ENCODE data around the gene SRRM4. TPM values are rescaled to one million over a fixed set of nuclear protein-coding genes. Genes with fewer than 3 reads are reported as not detected.

The SRRM4 gene
- total RNA-seq, 2 donors from 2014 or later: 0.27 TPM; not detected in 1

DNA sequence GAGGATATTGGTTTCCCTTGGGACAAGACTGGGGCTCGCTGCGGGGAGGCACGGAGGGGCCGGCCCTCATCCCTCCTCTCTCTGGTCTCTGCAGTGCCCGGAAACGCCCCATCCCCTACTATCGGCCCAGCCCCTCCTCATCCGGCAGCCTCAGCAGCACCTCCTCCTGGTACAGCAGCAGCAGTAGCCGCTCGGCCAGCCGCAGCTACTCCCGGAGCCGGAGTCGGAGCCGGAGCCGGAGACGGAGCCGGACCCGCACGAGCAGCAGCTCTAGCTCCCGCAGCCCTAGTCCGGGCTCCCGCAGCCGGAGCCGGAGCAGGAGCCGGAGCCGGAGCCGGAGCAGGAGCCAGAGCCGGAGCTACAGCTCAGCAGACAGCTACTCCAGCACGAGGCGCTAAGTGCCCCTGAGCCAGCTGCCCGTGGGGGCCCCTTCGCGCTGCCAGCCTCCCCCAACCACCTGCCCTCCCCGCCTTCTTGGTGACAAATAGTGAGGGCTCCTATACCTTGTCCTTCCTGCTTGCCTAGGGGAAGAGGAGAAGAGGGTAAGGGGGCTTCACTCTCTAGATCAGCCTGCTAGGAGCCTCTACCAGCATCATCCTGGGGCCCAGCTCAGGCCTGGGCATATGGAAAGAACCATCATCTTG lies 175.2 kb downstream of the SRRM4 start:
- no peaks in the 10 kb centered on the region for H3K4me1 ChIP-seq
- no peak overlapping the region for H3K4me3 ChIP-seq
- H3K36me3 ChIP-seq: no peaks in the 10 kb centered on the region
- no peak for DNase-seq
- intact Hi-C loops (cut with DNase I): no loop called here
- H3K9ac ChIP-seq (ENCODE audit: low read depth in 2 of 2, low read length in 2 of 2): no peak overlapping the region
- H3K9me3 ChIP-seq: no peaks in the 10 kb centered on the region
- H3K27me3 ChIP-seq: no peaks in the 10 kb centered on the region
- TF ChIP-seq, protein P1, sequence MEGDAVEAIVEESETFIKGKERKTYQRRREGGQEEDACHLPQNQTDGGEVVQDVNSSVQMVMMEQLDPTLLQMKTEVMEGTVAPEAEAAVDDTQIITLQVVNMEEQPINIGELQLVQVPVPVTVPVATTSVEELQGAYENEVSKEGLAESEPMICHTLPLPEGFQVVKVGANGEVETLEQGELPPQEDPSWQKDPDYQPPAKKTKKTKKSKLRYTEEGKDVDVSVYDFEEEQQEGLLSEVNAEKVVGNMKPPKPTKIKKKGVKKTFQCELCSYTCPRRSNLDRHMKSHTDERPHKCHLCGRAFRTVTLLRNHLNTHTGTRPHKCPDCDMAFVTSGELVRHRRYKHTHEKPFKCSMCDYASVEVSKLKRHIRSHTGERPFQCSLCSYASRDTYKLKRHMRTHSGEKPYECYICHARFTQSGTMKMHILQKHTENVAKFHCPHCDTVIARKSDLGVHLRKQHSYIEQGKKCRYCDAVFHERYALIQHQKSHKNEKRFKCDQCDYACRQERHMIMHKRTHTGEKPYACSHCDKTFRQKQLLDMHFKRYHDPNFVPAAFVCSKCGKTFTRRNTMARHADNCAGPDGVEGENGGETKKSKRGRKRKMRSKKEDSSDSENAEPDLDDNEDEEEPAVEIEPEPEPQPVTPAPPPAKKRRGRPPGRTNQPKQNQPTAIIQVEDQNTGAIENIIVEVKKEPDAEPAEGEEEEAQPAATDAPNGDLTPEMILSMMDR (IDR thresholded peaks at IDR 0.05): no peak
- H3K27ac ChIP-seq: no peak overlapping the region

DNA sequence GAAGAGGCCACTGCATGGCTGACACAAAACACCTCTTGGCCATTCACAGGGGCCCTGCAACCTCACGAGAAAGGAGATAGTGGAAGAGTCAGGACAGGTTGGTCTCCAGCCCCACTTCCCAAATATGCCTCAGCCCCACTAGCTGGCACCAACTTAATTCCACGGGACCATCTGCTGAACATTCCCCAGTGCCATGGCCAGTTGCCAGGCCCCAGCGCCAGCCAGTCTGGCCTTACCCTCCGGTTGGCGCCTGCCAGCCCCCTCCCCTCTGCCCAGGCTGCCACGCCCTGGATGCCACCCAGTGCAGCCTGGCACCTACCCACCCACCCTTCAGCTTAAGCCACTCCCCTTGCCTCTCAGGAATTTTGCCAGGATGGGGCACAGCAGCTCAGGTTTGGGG lies 176.2 kb downstream of the SRRM4 start:
- Histone ChIP-seq H3K9me3 (no peaks in the 10 kb centered on the region), H3K4me3 (no peak overlapping the region), H3K27ac (no peak overlapping the region), H3K27me3 (no peaks in the 10 kb centered on the region), H3K4me1 (no peaks in the 10 kb centered on the region), H3K9ac (ENCODE audit: low read depth in 2 of 2, low read length in 2 of 2) (no peak overlapping the region), H3K36me3 (no peaks in the 10 kb centered on the region)
- intact Hi-C loops (cut with DNase I): no loop called here
- no peak for DNase-seq
- TF ChIP-seq, protein P1 (IDR thresholded peaks at IDR 0.05): no peak

DNA sequence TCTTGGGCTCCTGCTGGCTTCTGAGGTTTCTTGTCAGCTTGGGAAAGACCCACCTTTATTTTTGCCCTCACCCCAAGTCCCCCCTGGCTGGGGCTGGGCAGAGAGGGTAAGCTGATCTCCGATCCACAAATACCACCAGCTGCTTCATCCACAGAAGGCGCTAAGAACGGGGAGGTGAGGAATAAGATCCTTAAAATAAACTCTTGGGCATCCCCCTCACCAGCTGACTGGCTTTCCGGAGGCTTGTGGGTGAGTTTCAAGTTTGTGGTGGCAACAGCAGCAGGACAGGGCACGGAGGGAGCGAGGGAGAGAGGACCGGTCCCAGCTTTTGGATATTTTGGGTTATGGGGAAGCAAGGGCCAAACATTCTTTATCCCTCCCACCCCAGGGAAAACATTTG lies 176.6 kb downstream of the SRRM4 start:
- Histone ChIP-seq H3K4me3 (no peak overlapping the region), H3K27ac (no peak overlapping the region), H3K4me1 (no peaks in the 10 kb centered on the region), H3K9ac (ENCODE audit: low read depth in 2 of 2, low read length in 2 of 2) (no peak overlapping the region), H3K27me3 (no peaks in the 10 kb centered on the region), H3K36me3 (no peaks in the 10 kb centered on the region), H3K9me3 (no peaks in the 10 kb centered on the region)
- no peak for DNase-seq
- intact Hi-C loops (cut with DNase I): no loop called here
- TF ChIP-seq, protein P1 (IDR thresholded peaks at IDR 0.05): no peak

DNA sequence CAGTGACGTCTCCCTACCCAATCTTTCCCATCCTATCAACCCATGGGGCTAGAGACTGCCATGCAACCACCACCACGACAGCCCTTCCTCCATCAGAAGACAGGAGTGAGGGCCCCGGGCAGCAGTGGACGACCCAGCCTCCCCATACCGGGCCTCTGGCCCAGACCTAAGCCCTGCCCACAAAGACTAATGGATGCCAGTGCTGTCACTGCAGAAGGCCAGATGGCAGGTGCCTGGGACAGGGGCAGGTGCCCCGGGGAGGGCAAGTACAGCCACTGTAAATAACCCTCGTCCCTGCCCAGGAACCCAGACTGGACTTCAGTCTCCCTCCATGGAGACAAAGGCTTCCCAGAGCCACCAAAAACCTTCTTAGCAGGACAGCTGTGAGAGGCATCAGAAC lies 177.1 kb downstream of the SRRM4 start:
- DNase-seq: no peak
- H3K4me1 ChIP-seq: no peaks in the 10 kb centered on the region
- no peak overlapping the region for H3K27ac ChIP-seq
- TF ChIP-seq, protein P1 (IDR thresholded peaks at IDR 0.05): no peak
- no peaks in the 10 kb centered on the region for H3K36me3 ChIP-seq
- no peak overlapping the region for H3K4me3 ChIP-seq
- no peaks in the 10 kb centered on the region for H3K9me3 ChIP-seq
- no peak overlapping the region for H3K9ac ChIP-seq (ENCODE audit: low read depth in 2 of 2, low read length in 2 of 2)
- intact Hi-C loops (cut with DNase I): no loop called here
- H3K27me3 ChIP-seq: no peaks in the 10 kb centered on the region

DNA sequence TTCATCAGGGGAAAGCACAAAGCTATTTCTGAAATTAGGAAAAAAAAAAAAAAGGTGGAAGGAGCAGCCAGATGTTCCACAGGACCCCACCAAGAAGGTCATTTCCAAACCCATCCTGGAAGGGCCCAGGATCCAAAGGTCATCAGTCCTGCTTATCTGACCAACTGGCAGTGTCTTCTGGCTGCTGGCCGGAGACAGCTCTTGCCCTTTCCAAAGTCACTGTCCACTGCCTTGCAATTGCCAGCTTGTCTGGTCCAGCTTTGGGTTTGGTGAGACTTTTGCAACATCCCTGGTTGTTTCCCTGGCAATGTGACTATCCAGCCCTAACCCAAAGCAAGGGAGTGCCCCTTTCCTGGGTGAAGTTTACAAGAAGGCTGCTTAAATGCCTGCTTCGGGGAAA lies 178.5 kb downstream of the SRRM4 start:
- Histone ChIP-seq H3K27me3 (no peaks in the 10 kb centered on the region), H3K4me3 (no peak overlapping the region)
- TF ChIP-seq, protein P1 (IDR thresholded peaks at IDR 0.05): no peak

More for the DNA sequence above, 178.5 kb downstream of the SRRM4 start:
- H3K36me3 ChIP-seq: no peaks in the 10 kb centered on the region
- intact Hi-C loops (cut with DNase I): no loop called here
- H3K4me1 ChIP-seq: no peaks in the 10 kb centered on the region
- H3K9me3 ChIP-seq: no peaks in the 10 kb centered on the region
- no peak overlapping the region for H3K9ac ChIP-seq (ENCODE audit: low read depth in 2 of 2, low read length in 2 of 2)
- no peak overlapping the region for H3K27ac ChIP-seq
- no peak for DNase-seq

All from colonic mucosa (tissue), 4 donors.